ENCODE results near the gene ZNF282. TPM values are rescaled to one million over a fixed set of nuclear protein-coding genes. Genes with fewer than 3 reads are reported as not detected.

Gene ZNF282
- total RNA-seq, 1 donor from 2014 or later = 40.0 TPM

GRCh38 chr7:149153346-149153745 lies 42.0 kb upstream of the ZNF282 start:
- H3K4me1 Mint-ChIP-seq (ENCODE audit: unreplicated experiment) = peaks cover 9% of the 10 kb centered on the region
- H3K36me3 Mint-ChIP-seq (ENCODE audit: low read depth, unreplicated experiment) = peaks cover 26% of the 10 kb centered on the region
- no peak for DNase-seq (ENCODE audit: low spot score)
- TF ChIP-seq, protein P1, sequence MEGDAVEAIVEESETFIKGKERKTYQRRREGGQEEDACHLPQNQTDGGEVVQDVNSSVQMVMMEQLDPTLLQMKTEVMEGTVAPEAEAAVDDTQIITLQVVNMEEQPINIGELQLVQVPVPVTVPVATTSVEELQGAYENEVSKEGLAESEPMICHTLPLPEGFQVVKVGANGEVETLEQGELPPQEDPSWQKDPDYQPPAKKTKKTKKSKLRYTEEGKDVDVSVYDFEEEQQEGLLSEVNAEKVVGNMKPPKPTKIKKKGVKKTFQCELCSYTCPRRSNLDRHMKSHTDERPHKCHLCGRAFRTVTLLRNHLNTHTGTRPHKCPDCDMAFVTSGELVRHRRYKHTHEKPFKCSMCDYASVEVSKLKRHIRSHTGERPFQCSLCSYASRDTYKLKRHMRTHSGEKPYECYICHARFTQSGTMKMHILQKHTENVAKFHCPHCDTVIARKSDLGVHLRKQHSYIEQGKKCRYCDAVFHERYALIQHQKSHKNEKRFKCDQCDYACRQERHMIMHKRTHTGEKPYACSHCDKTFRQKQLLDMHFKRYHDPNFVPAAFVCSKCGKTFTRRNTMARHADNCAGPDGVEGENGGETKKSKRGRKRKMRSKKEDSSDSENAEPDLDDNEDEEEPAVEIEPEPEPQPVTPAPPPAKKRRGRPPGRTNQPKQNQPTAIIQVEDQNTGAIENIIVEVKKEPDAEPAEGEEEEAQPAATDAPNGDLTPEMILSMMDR (IDR thresholded peaks at IDR 0.05; ENCODE audit: unreplicated experiment) = no peak
- H3K4me3 Mint-ChIP-seq (ENCODE audit: unreplicated experiment) = no peak overlapping the region
- no peaks in the 10 kb centered on the region for H3K9me3 Mint-ChIP-seq (ENCODE audit: unreplicated experiment)
- H3K27ac Mint-ChIP-seq (ENCODE audit: unreplicated experiment) = no peak overlapping the region
- no peaks in the 10 kb centered on the region for H3K27me3 Mint-ChIP-seq (ENCODE audit: unreplicated experiment)

DNA sequence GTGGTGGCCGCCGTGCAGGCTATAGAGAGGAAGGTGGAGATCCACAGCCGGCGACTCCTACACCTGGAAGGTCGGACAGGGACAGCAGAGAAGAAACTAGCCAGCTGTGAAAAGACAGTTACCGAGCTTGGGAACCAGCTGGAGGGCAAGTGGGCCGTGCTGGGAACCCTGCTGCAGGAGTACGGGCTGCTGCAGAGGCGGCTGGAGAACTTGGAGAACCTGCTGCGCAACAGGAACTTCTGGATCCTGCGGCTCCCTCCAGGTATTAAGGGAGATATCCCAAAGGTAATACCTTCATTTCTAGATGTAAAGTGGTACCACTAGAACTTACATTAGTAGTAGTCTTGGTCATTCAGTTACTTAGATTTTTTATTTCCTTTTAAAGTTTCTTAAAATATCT lies 41.3 kb upstream of the ZNF282 start:
- no peak for DNase-seq (ENCODE audit: low spot score)
- Mint-ChIP-seq H3K27ac (ENCODE audit: unreplicated experiment) (no peak overlapping the region), H3K36me3 (ENCODE audit: low read depth, unreplicated experiment) (peaks cover 26% of the 10 kb centered on the region)

GRCh38 chr7:149156898-149157297 lies 38.4 kb upstream of the ZNF282 start:
- H3K4me3 Mint-ChIP-seq (ENCODE audit: unreplicated experiment) = no peak overlapping the region
- H3K27ac Mint-ChIP-seq (ENCODE audit: unreplicated experiment) = no peak overlapping the region
- no peaks in the 10 kb centered on the region for H3K9me3 Mint-ChIP-seq (ENCODE audit: unreplicated experiment)
- no peak for DNase-seq (ENCODE audit: low spot score)
- peaks cover 6% of the 10 kb centered on the region for H3K4me1 Mint-ChIP-seq (ENCODE audit: unreplicated experiment)
- TF ChIP-seq, protein P1 (IDR thresholded peaks at IDR 0.05; ENCODE audit: unreplicated experiment) = no peak
- peaks cover 26% of the 10 kb centered on the region for H3K36me3 Mint-ChIP-seq (ENCODE audit: low read depth, unreplicated experiment)
- H3K27me3 Mint-ChIP-seq (ENCODE audit: unreplicated experiment) = no peaks in the 10 kb centered on the region

More for the DNA sequence above, 41.3 kb upstream of the ZNF282 start:
- Mint-ChIP-seq H3K4me3 (ENCODE audit: unreplicated experiment) (no peak overlapping the region), H3K4me1 (ENCODE audit: unreplicated experiment) (peaks cover 4% of the 10 kb centered on the region), H3K9me3 (ENCODE audit: unreplicated experiment) (no peaks in the 10 kb centered on the region), H3K27me3 (ENCODE audit: unreplicated experiment) (no peaks in the 10 kb centered on the region)
- TF ChIP-seq, protein P1 (IDR thresholded peaks at IDR 0.05; ENCODE audit: unreplicated experiment) = no peak

- Mint-ChIP-seq H3K36me3 (ENCODE audit: low read depth, unreplicated experiment) (peaks cover 14% of the 10 kb centered on the region), H3K27me3 (ENCODE audit: unreplicated experiment) (no peaks in the 10 kb centered on the region), H3K4me1 (ENCODE audit: unreplicated experiment) (peaks cover 10% of the 10 kb centered on the region), H3K27ac (ENCODE audit: unreplicated experiment) (peak overlapping the region; percentile 24), H3K4me3 (ENCODE audit: unreplicated experiment) (no peak overlapping the region), H3K9me3 (ENCODE audit: unreplicated experiment) (no peaks in the 10 kb centered on the region)
- TF ChIP-seq, protein P1 (IDR thresholded peaks at IDR 0.05; ENCODE audit: unreplicated experiment) = no peak
- no peak for DNase-seq (ENCODE audit: low spot score)
Measured at GRCh38 chr7:149161241-149161848, 34.0 kb upstream of the ZNF282 start.

DNA sequence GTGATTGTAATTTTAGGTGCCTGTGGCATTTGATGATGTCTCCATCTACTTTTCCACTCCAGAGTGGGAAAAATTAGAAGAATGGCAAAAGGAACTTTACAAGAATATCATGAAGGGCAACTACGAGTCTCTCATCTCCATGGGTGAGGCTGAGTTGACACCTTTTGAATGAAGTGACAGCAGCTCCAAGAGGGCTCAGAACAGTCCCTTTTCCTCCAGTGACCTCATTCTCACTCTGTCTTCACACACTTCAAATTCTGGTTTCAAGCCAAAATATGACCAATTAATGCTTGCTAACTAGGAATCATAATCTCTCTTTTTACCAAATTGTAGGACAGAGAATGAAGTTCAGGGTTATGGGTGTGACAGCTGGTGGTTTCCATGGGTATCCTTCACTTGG lies 29.2 kb upstream of the ZNF282 start:
- H3K4me3 Mint-ChIP-seq (ENCODE audit: unreplicated experiment) = no peak overlapping the region
- no peaks in the 10 kb centered on the region for H3K9me3 Mint-ChIP-seq (ENCODE audit: unreplicated experiment)
- no peaks in the 10 kb centered on the region for H3K27me3 Mint-ChIP-seq (ENCODE audit: unreplicated experiment)
- no peak for DNase-seq (ENCODE audit: low spot score)
- H3K4me1 Mint-ChIP-seq (ENCODE audit: unreplicated experiment) = peaks cover 7% of the 10 kb centered on the region
- TF ChIP-seq, protein P1 (IDR thresholded peaks at IDR 0.05; ENCODE audit: unreplicated experiment) = no peak
- peaks cover 10% of the 10 kb centered on the region for H3K36me3 Mint-ChIP-seq (ENCODE audit: low read depth, unreplicated experiment)
- H3K27ac Mint-ChIP-seq (ENCODE audit: unreplicated experiment) = no peak overlapping the region

All from endothelial cell (in vitro differentiated cells).